Prostate gland (tissue), 2 donors: ENCODE measurements around the gene EXOC2. TPM values are rescaled to one million over a fixed set of nuclear protein-coding genes. Genes with fewer than 3 reads are reported as not detected.

Experiments used
- DNase-seq: peaks from one replicate; pipeline ENCODE4 v3.0.0-alpha.2; 2019; ENCODE audit warnings: low spot score
- H3K27ac ChIP-seq, 2 donors: fragments of 200-600 bp; sonication (generic); 2 replicates each; pipeline ENCODE4 v1.5.1; 2017 to 2019
- H3K27me3 ChIP-seq: fragments of 200-600 bp; sonication (generic); replicated peaks from 2 replicates; pipeline ENCODE4 v1.5.1; 2019; ENCODE audit not compliant: insufficient read depth
- H3K36me3 ChIP-seq, 2 donors: fragments of 200-600 bp; sonication (generic); 1 replicate in 1 of 2; 2 replicates in 1 of 2; pipeline versions ENCODE4 v1.5.1 to v1.8.1; 2017 to 2019
- H3K4me1 ChIP-seq: fragments of 200-600 bp; sonication (generic); replicated peaks from 2 replicates; pipeline ENCODE4 v1.5.1; 2019
- H3K4me3 ChIP-seq, 2 donors: fragments of 200-600 bp; sonication (generic); 2 replicates each; pipeline ENCODE4 v1.5.1; 2017 to 2019
- H3K9me3 ChIP-seq: fragments of 200-600 bp; sonication (generic); 2 replicates; pipeline ENCODE4 v1.5.1; 2017
- POLR2A ChIP-seq: fragments of 450-650 bp; IDR thresholded peaks from one replicate; pipeline ENCODE4 v1.6.1; 2016; ENCODE audit warnings: antibody characterized with exemption, mild to moderate bottlenecking
- POLR2AphosphoS5 ChIP-seq: sonication (generic); formaldehyde crosslinking; IDR thresholded peaks from one replicate; pipeline ENCODE4 v1.6.1; 2017; ENCODE audit warnings: antibody characterized with exemption
- WGBS: methylation state at CpG from one replicate; pipeline ENCODE4 v1.1.5; 2018; 5-methylcytosine and 5-hydroxymethylcytosine counted together
- intact Hi-C: fragments of 100-400 bp; cut with DNase I; formaldehyde crosslinking; loops from one replicate; pipeline ENCODE4 v1.14.2; 2022
- total RNA-seq, 2 donors: library from RNA; depleted of rRNA; stranded (reverse); fragments of >200 nt; gene quantifications; one replicate each; pipeline ENCODE4 v1.1.0, GENCODE V29; 2016
- TF ChIP-seq, protein P1 (sequence below), 4 experiments: fragments of 200-600 bp in 2 of 4; fragments of 450-650 bp in 2 of 4; sonication (generic) in 2 of 4; IDR thresholded peaks; 1 replicate in 3 of 4; 2 replicates in 1 of 4; pipeline ENCODE4 v1.5.1; 2016 to 2019; ENCODE audit warnings: antibody characterized with exemption in 4 of 4, mild to moderate bottlenecking in 2 of 4, moderate library complexity in 2 of 4

The EXOC2 gene
- total RNA-seq, 2 donors from 2014 or later, result 18.2 to 30.8 TPM

DNA sequence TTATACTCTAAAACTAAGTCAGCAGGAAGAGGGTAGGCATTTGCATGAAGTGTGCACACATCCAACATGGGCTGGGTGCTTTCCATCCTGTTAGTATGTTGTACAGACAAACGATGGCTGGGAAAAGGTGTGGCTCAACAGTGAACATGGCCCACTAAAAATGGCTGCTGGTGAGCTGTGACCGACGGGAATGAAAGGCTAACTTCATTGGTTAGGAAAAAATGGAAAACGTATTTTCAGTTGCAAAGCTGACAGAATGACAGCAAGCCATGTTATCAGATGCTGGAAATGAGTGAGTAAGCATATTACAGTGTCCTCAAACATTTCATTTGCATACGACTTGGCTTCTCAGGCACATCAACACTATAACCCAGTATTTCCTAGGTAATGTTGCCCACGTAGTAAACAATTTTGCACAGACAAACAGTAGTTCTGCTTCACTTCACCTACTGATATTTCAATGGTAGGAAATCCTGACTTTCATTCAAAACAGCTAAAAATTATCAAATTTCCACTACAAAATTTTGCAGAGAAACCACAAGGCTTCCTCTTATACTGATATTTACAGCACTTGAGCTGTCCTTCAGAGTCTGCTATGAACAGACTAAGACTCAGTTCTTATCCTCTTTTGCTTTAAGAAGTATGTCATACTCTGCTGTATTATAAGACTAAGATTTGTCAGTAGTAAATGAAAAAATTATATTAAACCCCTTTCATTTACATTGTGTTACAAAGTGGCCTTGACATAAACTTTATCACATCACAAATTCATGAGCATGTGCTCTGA lies 202.5 kb downstream of the EXOC2 start:
- Histone ChIP-seq H3K36me3 (no peaks in the 10 kb centered on the region), H3K27ac (no peak overlapping the region), H3K4me3 (no peak overlapping the region), H3K9me3 (no peaks in the 10 kb centered on the region), H3K27me3 (no peaks in the 10 kb centered on the region), H3K4me1 (no peaks in the 10 kb centered on the region)
- WGBS, result 84% methylated on average over 6 of the region's 6 CpGs
- TF ChIP-seq POLR2AphosphoS5 (no peak), POLR2A (no peak)
- TF ChIP-seq, protein P1, sequence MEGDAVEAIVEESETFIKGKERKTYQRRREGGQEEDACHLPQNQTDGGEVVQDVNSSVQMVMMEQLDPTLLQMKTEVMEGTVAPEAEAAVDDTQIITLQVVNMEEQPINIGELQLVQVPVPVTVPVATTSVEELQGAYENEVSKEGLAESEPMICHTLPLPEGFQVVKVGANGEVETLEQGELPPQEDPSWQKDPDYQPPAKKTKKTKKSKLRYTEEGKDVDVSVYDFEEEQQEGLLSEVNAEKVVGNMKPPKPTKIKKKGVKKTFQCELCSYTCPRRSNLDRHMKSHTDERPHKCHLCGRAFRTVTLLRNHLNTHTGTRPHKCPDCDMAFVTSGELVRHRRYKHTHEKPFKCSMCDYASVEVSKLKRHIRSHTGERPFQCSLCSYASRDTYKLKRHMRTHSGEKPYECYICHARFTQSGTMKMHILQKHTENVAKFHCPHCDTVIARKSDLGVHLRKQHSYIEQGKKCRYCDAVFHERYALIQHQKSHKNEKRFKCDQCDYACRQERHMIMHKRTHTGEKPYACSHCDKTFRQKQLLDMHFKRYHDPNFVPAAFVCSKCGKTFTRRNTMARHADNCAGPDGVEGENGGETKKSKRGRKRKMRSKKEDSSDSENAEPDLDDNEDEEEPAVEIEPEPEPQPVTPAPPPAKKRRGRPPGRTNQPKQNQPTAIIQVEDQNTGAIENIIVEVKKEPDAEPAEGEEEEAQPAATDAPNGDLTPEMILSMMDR (IDR thresholded peaks at IDR 0.05), result no peak
- intact Hi-C loops, result no loop called here
- DNase-seq, result no peak

DNA sequence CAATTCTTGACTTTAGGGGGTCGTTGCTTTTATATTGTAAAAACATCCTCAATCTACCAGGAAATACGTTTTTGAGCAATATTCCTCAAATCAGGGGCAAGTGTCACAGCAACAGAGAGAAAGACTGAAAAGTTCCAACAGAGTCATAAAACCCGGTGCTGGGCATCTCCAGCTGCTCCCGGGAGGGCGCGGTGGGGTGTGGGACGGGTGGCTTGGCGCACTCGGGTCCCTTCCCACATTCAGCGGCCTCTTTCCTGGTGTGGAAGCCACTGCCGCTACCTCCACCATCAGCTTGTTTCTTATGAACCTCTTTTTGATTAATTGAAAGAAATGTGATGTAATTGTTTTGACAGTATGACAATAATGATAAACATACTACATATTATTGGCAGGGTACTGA lies 203.2 kb downstream of the EXOC2 start:
- no peak for TF ChIP-seq POLR2AphosphoS5
- TF ChIP-seq, protein P1 (IDR thresholded peaks at IDR 0.05), result no peak
- TF ChIP-seq POLR2A, result no peak
- no peak for DNase-seq
- no peaks in the 10 kb centered on the region for H3K36me3 ChIP-seq
- no peak overlapping the region for H3K27ac ChIP-seq
- intact Hi-C loops, result no loop called here
- 95% methylated on average over 11 of the region's 11 CpGs for WGBS
- H3K9me3 ChIP-seq, result no peaks in the 10 kb centered on the region
- H3K4me3 ChIP-seq, result no peak overlapping the region
- no peaks in the 10 kb centered on the region for H3K4me1 ChIP-seq
- no peaks in the 10 kb centered on the region for H3K27me3 ChIP-seq

DNA sequence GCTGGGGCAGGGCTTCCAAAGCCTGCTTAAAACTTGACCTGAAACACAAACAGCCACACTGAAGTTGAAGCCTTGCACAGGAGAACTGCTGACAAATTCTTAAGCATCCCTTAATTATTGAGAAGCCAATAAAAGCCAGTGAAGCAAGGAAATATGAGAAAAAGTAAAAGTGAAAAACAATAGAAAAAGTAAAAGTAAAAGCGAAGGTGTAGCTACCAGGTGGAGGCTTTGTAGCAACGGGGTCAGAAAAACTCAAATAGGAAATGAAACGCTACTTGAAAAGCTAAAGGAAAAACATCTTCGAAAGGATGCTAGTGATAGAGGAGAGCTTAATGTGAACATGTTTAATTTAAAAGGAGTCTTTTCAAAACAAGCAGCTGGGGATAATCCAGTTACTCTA lies 203.9 kb downstream of the EXOC2 start:
- Histone ChIP-seq H3K36me3 (no peaks in the 10 kb centered on the region), H3K27me3 (no peaks in the 10 kb centered on the region), H3K9me3 (no peaks in the 10 kb centered on the region), H3K27ac (no peak overlapping the region), H3K4me3 (no peak overlapping the region), H3K4me1 (no peaks in the 10 kb centered on the region)
- TF ChIP-seq POLR2A (no peak), POLR2AphosphoS5 (no peak)
- TF ChIP-seq, protein P1 (IDR thresholded peaks at IDR 0.05), result no peak
- DNase-seq, result no peak
- intact Hi-C loops, result no loop called here
- WGBS, result 81% methylated on average over 4 of the region's 4 CpGs

DNA sequence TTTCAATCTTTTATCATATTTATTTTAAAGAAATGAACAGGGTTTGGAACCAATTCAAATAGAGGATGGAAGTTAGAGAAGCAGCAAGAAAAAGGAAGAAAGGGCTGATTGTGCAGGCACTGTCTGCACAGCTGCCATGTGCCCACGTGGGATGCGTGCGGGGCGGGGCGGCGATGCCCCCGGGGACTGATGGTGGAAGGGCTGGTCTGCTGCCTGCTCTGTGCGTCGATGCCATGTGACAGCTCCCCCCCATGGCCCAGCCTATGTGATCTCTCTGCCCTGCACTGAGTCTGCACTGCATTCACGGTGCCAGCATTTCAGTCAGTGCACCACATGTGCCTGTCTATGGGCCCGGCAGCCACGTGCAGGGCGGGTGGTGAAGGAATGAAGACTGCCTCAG lies 205.0 kb downstream of the EXOC2 start:
- Histone ChIP-seq H3K4me1 (no peaks in the 10 kb centered on the region), H3K27ac (no peak overlapping the region), H3K9me3 (no peaks in the 10 kb centered on the region), H3K36me3 (no peaks in the 10 kb centered on the region), H3K4me3 (no peak overlapping the region), H3K27me3 (no peaks in the 10 kb centered on the region)
- TF ChIP-seq POLR2A (no peak), POLR2AphosphoS5 (no peak)
- TF ChIP-seq, protein P1 (IDR thresholded peaks at IDR 0.05), result no peak
- WGBS, result 90% methylated on average over 13 of the region's 13 CpGs
- intact Hi-C loops, result no loop called here
- DNase-seq, result no peak

DNA sequence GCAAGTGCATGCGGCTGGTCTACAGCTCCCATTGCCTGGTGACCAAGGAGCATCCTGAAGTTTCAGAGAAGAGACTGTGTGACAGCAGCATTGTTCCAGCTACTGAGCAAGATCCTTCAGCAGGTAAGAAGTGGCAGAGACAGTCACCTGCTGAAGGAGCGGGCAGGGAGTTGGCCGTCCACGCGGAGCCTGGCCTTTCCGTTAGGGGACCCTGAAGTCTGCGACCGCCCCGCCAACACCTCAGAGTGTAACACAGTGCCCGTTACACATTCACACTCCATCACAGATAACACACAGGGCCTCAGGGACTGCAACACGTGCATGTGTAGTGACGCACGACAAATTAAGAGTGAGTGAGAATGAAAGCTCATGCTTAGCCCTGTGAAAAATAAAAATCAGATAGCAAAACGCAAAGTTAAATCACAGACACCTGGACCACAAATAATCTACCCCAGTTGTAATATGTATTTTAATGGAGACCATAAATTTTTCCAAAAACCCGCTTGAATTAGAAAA lies 207.2 kb downstream of the EXOC2 start:
- Histone ChIP-seq H3K4me3 (no peak overlapping the region), H3K27me3 (no peaks in the 10 kb centered on the region), H3K27ac (no peak overlapping the region), H3K4me1 (no peaks in the 10 kb centered on the region), H3K9me3 (no peaks in the 10 kb centered on the region), H3K36me3 (no peaks in the 10 kb centered on the region)
- DNase-seq, result no peak
- intact Hi-C loops, result no loop called here
- no peak for TF ChIP-seq POLR2A
- TF ChIP-seq, protein P1 (IDR thresholded peaks at IDR 0.05), result no peak
- TF ChIP-seq POLR2AphosphoS5, result no peak
- WGBS, result 95% methylated on average over 15 of the region's 15 CpGs
